ENCODE measurements around the gene GRAMD1B.

GRAMD1B gene

GRCh38 chr11:123587044-123587443, 157.0 kb downstream of the GRAMD1B start:
- Histone ChIP-seq H3K27ac (replicated peaks) (no peak overlapping the region), H3K27me3 (ENCODE audit: insufficient read depth, poor library complexity, severe bottlenecking) (no peaks in the 10 kb centered on the region), H3K4me3 (replicated peaks; ENCODE audit: insufficient read depth, low read length) (no peak overlapping the region)
- TF ChIP-seq POLR2AphosphoS5 (IDR thresholded peaks at IDR 0.05; ENCODE audit: low read depth) (no peak), CTCF (IDR thresholded peaks at IDR 0.05; ENCODE audit: insufficient read depth, low read length) (no peak), GABPA (IDR thresholded peaks at IDR 0.05; ENCODE audit: low read depth) (no peak), REST (IDR thresholded peaks at IDR 0.05; ENCODE audit: insufficient replicate concordance, low read depth) (no peak), SPI1 (IDR thresholded peaks at IDR 0.05; ENCODE audit: borderline replicate concordance, low read depth) (no peak)
- DNase-seq (ENCODE audit: low read depth in 1 of 2, low spot score in 1 of 2) = no peak

GRCh38 chr11:123587559-123587958, 157.5 kb downstream of the GRAMD1B start:
- DNase-seq (ENCODE audit: low read depth in 1 of 2, low spot score in 1 of 2) = no peak
- Histone ChIP-seq H3K4me3 (replicated peaks; ENCODE audit: insufficient read depth, low read length) (no peak overlapping the region), H3K27me3 (ENCODE audit: insufficient read depth, poor library complexity, severe bottlenecking) (no peaks in the 10 kb centered on the region), H3K27ac (replicated peaks) (no peak overlapping the region)
- TF ChIP-seq POLR2AphosphoS5 (IDR thresholded peaks at IDR 0.05; ENCODE audit: low read depth) (no peak), REST (IDR thresholded peaks at IDR 0.05; ENCODE audit: insufficient replicate concordance, low read depth) (no peak), SPI1 (IDR thresholded peaks at IDR 0.05; ENCODE audit: borderline replicate concordance, low read depth) (no peak), CTCF (IDR thresholded peaks at IDR 0.05; ENCODE audit: insufficient read depth, low read length) (no peak), GABPA (IDR thresholded peaks at IDR 0.05; ENCODE audit: low read depth) (no peak)

GRCh38 chr11:123588117-123588863, 158.2 kb downstream of the GRAMD1B start:
- no peak for DNase-seq (ENCODE audit: low read depth in 1 of 2, low spot score in 1 of 2)
- no peak for TF ChIP-seq REST (IDR thresholded peaks at IDR 0.05; ENCODE audit: insufficient replicate concordance, low read depth)

More at GRCh38 chr11:123588117-123588863, 158.2 kb downstream of the GRAMD1B start:
- no peak overlapping the region for H3K27ac ChIP-seq (replicated peaks)
- H3K27me3 ChIP-seq (ENCODE audit: insufficient read depth, poor library complexity, severe bottlenecking) = no peaks in the 10 kb centered on the region
- no peak overlapping the region for H3K4me3 ChIP-seq (replicated peaks; ENCODE audit: insufficient read depth, low read length)
